Measurements from ENCODE around the gene PPIP5K2. TPM values are rescaled to one million over a fixed set of nuclear protein-coding genes. Genes with fewer than 3 reads are reported as not detected.
"Not testable (repeated sequence)": the region's sequence is repeated elsewhere in the genome, so short reads cannot be mapped to it uniquely, and the experiment has no call there.

PPIP5K2 gene
- total RNA-seq, 1 donor from 2014 or later = 67.7 TPM

DNA sequence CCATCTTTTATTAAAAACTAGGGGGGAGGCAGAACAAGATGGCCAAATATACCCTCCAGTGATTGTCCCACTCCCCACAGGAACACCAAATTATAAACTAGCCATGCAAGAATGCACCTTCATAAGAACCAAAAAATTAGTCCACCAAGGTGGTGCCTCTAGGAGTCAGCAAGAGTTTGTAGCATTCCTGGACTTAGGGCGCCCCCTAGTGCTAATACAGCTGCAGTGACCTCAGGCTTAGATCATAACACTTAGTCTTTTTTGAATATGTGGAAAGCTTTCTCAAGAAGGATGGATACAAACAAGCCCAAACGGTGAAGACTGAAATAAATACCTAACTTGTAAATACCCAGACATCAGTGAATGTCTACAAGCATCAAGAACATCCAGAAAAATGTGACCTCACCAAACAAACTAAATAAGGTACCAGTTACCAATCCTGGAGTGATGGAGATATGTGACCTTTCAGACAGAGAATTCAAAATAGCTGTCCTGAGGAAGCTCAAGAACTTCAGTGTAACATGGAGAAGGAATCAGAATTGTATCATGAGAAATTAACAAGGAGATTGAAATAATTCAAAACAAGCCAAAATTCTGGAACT is 19.3 kb downstream of the PPIP5K2 start:
- TF ChIP-seq EZH2 (IDR thresholded peaks at IDR 0.05; ENCODE audit: insufficient read depth, low read length) (no peak), CTCF (IDR thresholded peaks at IDR 0.05; ENCODE audit: insufficient read depth, low read depth, low read length) (peak; percentile 99)
- no peaks in the 10 kb centered on the region for H3K27me3 Mint-ChIP-seq (ENCODE audit: low read depth, unreplicated experiment)
- Histone ChIP-seq H4K20me1 (ENCODE audit: insufficient read depth, low read length) (no peaks in the 10 kb centered on the region), H3K4me1 (ENCODE audit: insufficient read depth, low read length) (no peaks in the 10 kb centered on the region), H3K27ac (ENCODE audit: low read depth, low read length) (no peak overlapping the region), H3K36me3 (ENCODE audit: insufficient read depth, low read length) (peaks cover 6% of the 10 kb centered on the region), H3K9me3 (ENCODE audit: insufficient read depth, low read depth, low read length) (no peaks in the 10 kb centered on the region), H3K27me3 (ENCODE audit: insufficient read depth, low read length) (no peaks in the 10 kb centered on the region), H3K9ac (ENCODE audit: low read length) (no peak overlapping the region), H3K4me3 (ENCODE audit: insufficient read depth, low read depth, low read length) (no peak overlapping the region), H3K79me2 (ENCODE audit: insufficient read depth, low read length) (no peaks in the 10 kb centered on the region), H3K4me2 (ENCODE audit: low read length) (no peak overlapping the region), H2AFZ (ENCODE audit: low read depth, low read length) (no peak overlapping the region)
- H3K4me3 Mint-ChIP-seq (ENCODE audit: unreplicated experiment) = no peak overlapping the region
- DNase-seq (ENCODE audit: low read depth) = peak; percentile 41
- peak; percentile 43 for FAIRE-seq
- H3K36me3 Mint-ChIP-seq (ENCODE audit: low read depth, unreplicated experiment) = peaks cover 13% of the 10 kb centered on the region
- H3K9me3 Mint-ChIP-seq (ENCODE audit: unreplicated experiment) = no peaks in the 10 kb centered on the region
- H3K4me1 Mint-ChIP-seq (ENCODE audit: low read depth, unreplicated experiment) = no peaks in the 10 kb centered on the region
- no peak overlapping the region for H3K27ac Mint-ChIP-seq (ENCODE audit: unreplicated experiment)

- not testable (repeated sequence) for H3K9me3 Mint-ChIP-seq (ENCODE audit: unreplicated experiment); H3K27ac Mint-ChIP-seq (ENCODE audit: unreplicated experiment); H3K4me1 Mint-ChIP-seq (ENCODE audit: low read depth, unreplicated experiment); H3K79me2 ChIP-seq (ENCODE audit: insufficient read depth, low read length); H3K4me3 Mint-ChIP-seq (ENCODE audit: unreplicated experiment); H2AFZ ChIP-seq (ENCODE audit: low read depth, low read length); H3K4me3 ChIP-seq (ENCODE audit: insufficient read depth, low read depth, low read length); H3K9ac ChIP-seq (ENCODE audit: low read length); DNase-seq (ENCODE audit: low read depth); H3K36me3 ChIP-seq (ENCODE audit: insufficient read depth, low read length); H3K9me3 ChIP-seq (ENCODE audit: insufficient read depth, low read depth, low read length); FAIRE-seq; H3K27me3 Mint-ChIP-seq (ENCODE audit: low read depth, unreplicated experiment); H3K27ac ChIP-seq (ENCODE audit: low read depth, low read length); H3K4me2 ChIP-seq (ENCODE audit: low read length); H3K4me1 ChIP-seq (ENCODE audit: insufficient read depth, low read length); H3K27me3 ChIP-seq (ENCODE audit: insufficient read depth, low read length); H4K20me1 ChIP-seq (ENCODE audit: insufficient read depth, low read length)
- H3K36me3 Mint-ChIP-seq (ENCODE audit: low read depth, unreplicated experiment) = peaks cover 11% of the 10 kb centered on the region
Measured at GRCh38 chr5:103142132-103142531, 22.0 kb downstream of the PPIP5K2 start.

- Histone ChIP-seq H3K27me3 (ENCODE audit: insufficient read depth, low read length) (no peaks in the 10 kb centered on the region), H3K4me1 (ENCODE audit: insufficient read depth, low read length) (no peaks in the 10 kb centered on the region), H2AFZ (ENCODE audit: low read depth, low read length) (no peak overlapping the region), H3K9ac (ENCODE audit: low read length) (no peak overlapping the region), H3K4me2 (ENCODE audit: low read length) (no peak overlapping the region), H4K20me1 (ENCODE audit: insufficient read depth, low read length) (no peaks in the 10 kb centered on the region), H3K9me3 (ENCODE audit: insufficient read depth, low read depth, low read length) (no peaks in the 10 kb centered on the region), H3K4me3 (ENCODE audit: insufficient read depth, low read depth, low read length) (no peak overlapping the region), H3K27ac (ENCODE audit: low read depth, low read length) (no peak overlapping the region), H3K36me3 (ENCODE audit: insufficient read depth, low read length) (peaks cover 3% of the 10 kb centered on the region), H3K79me2 (ENCODE audit: insufficient read depth, low read length) (no peaks in the 10 kb centered on the region)
- H3K27me3 Mint-ChIP-seq (ENCODE audit: low read depth, unreplicated experiment) = no peaks in the 10 kb centered on the region
- H3K9me3 Mint-ChIP-seq (ENCODE audit: unreplicated experiment) = no peaks in the 10 kb centered on the region
- H3K36me3 Mint-ChIP-seq (ENCODE audit: low read depth, unreplicated experiment) = peaks cover 8% of the 10 kb centered on the region
- H3K4me1 Mint-ChIP-seq (ENCODE audit: low read depth, unreplicated experiment) = no peaks in the 10 kb centered on the region
- TF ChIP-seq CTCF (IDR thresholded peaks at IDR 0.05; ENCODE audit: insufficient read depth, low read depth, low read length) (no peak), EZH2 (IDR thresholded peaks at IDR 0.05; ENCODE audit: insufficient read depth, low read length) (no peak)
- no peak overlapping the region for H3K4me3 Mint-ChIP-seq (ENCODE audit: unreplicated experiment)
- no peak overlapping the region for H3K27ac Mint-ChIP-seq (ENCODE audit: unreplicated experiment)
- no peak for FAIRE-seq
- DNase-seq (ENCODE audit: low read depth) = no peak
Measured at GRCh38 chr5:103145196-103145595, 25.1 kb downstream of the PPIP5K2 start.

Data from astrocyte (in vitro differentiated cells and primary cell).